ENCODE measurements around the gene SALL4.

Gene SALL4

GRCh38 chr20:51800872-51801121 is 1.5 kb downstream of the SALL4 start:
- CTCF ChIA-PET = interaction anchor here (0.7 to 2.5 kb wide), 10 partner anchors 8 to 281 kb away, joined by 3 to 16 read pairs (median 4); no protein-coding TSS in a partner anchor
- peak; percentile 22 for DNase-seq (ENCODE audit: extremely low spot score)
- POLR2A ChIA-PET = interaction anchor here (1.1 to 1.7 kb wide), 3 partner anchors 100 to 158 kb away, joined by 5 to 6 read pairs (median 6); no protein-coding TSS in a partner anchor
- TF ChIP-seq NFRKB (IDR thresholded peaks at IDR 0.05) (no peak), PKNOX1 (IDR thresholded peaks at IDR 0.05) (no peak), BHLHE40 (IDR thresholded peaks at IDR 0.05; ENCODE audit: borderline replicate concordance) (no peak), SUZ12 (IDR thresholded peaks at IDR 0.05) (no peak), ARNT (IDR thresholded peaks at IDR 0.05) (no peak), SP1 (IDR thresholded peaks at IDR 0.05) (no peak)

- CTCF ChIA-PET = interaction anchor here (0.6 to 2.5 kb wide), 14 partner anchors 9 to 310 kb away, joined by 3 to 16 read pairs (median 3); no protein-coding TSS in a partner anchor
- POLR2A ChIA-PET = interaction anchor here (1.1 to 1.7 kb wide), 3 partner anchors 99 to 159 kb away, joined by 5 to 6 read pairs (median 6); no protein-coding TSS in a partner anchor
- peak; percentile 25; the same call in 1 of the 2 replicates for TF ChIP-seq CTBP1 (IDR thresholded peaks at IDR 0.05; ENCODE audit: borderline replicate concordance)
- TF ChIP-seq BHLHE40 (IDR thresholded peaks at IDR 0.05; ENCODE audit: borderline replicate concordance) = no peak
- peak; percentile 57 for TF ChIP-seq PKNOX1 (IDR thresholded peaks at IDR 0.05)
- peak; percentile 69 for TF ChIP-seq L3MBTL2 (conservative IDR thresholded peaks at IDR 0.05)
- DNase-seq (ENCODE audit: extremely low spot score) = peak; percentile 85
Measured at GRCh38 chr20:51800060-51800871, 2.1 kb downstream of the SALL4 start.

GRCh38 chr20:51799401-51799860 is 2.9 kb downstream of the SALL4 start:
- ChIA-PET POLR2A (interaction anchor here (0.7 to 1.7 kb wide), 4 partner anchors 99 to 186 kb away, joined by 3 to 6 read pairs (median 6); no protein-coding TSS in a partner anchor), CTCF (interaction anchor here (0.6 to 2.5 kb wide), 10 partner anchors 8 to 311 kb away, joined by 3 to 16 read pairs (median 3); no protein-coding TSS in a partner anchor)
- no peak for DNase-seq (ENCODE audit: extremely low spot score)
- TF ChIP-seq FOXA1 (IDR thresholded peaks at IDR 0.05) = no peak
- TF ChIP-seq CTBP1 (IDR thresholded peaks at IDR 0.05; ENCODE audit: borderline replicate concordance) = no peak
- TF ChIP-seq SUZ12 (IDR thresholded peaks at IDR 0.05) = no peak
- TF ChIP-seq HDGF (IDR thresholded peaks at IDR 0.05; ENCODE audit: borderline replicate concordance) = no peak
- TF ChIP-seq TARDBP (IDR thresholded peaks at IDR 0.05) = no peak
- TF ChIP-seq SP1 (IDR thresholded peaks at IDR 0.05) = no peak
- no peak for TF ChIP-seq NFRKB (IDR thresholded peaks at IDR 0.05)
- no peak for TF ChIP-seq LEF1 (IDR thresholded peaks at IDR 0.05; ENCODE audit: borderline replicate concordance)
- TF ChIP-seq FOXK2 (IDR thresholded peaks at IDR 0.05) = no peak
- TF ChIP-seq PKNOX1 (IDR thresholded peaks at IDR 0.05) = no peak
- TF ChIP-seq BHLHE40 (IDR thresholded peaks at IDR 0.05; ENCODE audit: borderline replicate concordance) = no peak
- TF ChIP-seq FOXM1 (IDR thresholded peaks at IDR 0.05; ENCODE audit: borderline replicate concordance) = no peak
- no peak for TF ChIP-seq ARNT (IDR thresholded peaks at IDR 0.05)
- no peak for TF ChIP-seq ZNF384 (IDR thresholded peaks at IDR 0.05)
- TF ChIP-seq ELF4 (IDR thresholded peaks at IDR 0.05) = no peak
- no peak for TF ChIP-seq L3MBTL2 (conservative IDR thresholded peaks at IDR 0.05)

- TF ChIP-seq ZNF384 (IDR thresholded peaks at IDR 0.05) (peak; percentile 46; the same call in 1 of the 2 replicates), NFRKB (IDR thresholded peaks at IDR 0.05) (no peak), CTBP1 (IDR thresholded peaks at IDR 0.05; ENCODE audit: borderline replicate concordance) (peak; percentile 85), ELF4 (IDR thresholded peaks at IDR 0.05) (no peak), ARNT (IDR thresholded peaks at IDR 0.05) (no peak), TARDBP (IDR thresholded peaks at IDR 0.05) (no peak), FOXA1 (IDR thresholded peaks at IDR 0.05) (no peak), PKNOX1 (IDR thresholded peaks at IDR 0.05) (peak; percentile 91), FOXK2 (IDR thresholded peaks at IDR 0.05) (peak; percentile 62; the same call in 1 of the 2 replicates), BHLHE40 (IDR thresholded peaks at IDR 0.05; ENCODE audit: borderline replicate concordance) (no peak), L3MBTL2 (conservative IDR thresholded peaks at IDR 0.05) (no peak), FOXM1 (IDR thresholded peaks at IDR 0.05; ENCODE audit: borderline replicate concordance) (no peak), LEF1 (IDR thresholded peaks at IDR 0.05; ENCODE audit: borderline replicate concordance) (no peak), SUZ12 (IDR thresholded peaks at IDR 0.05) (no peak), SP1 (IDR thresholded peaks at IDR 0.05) (no peak), HDGF (IDR thresholded peaks at IDR 0.05; ENCODE audit: borderline replicate concordance) (no peak)
- ChIA-PET POLR2A (no interaction called here), CTCF (interaction anchor here (1.0 kb wide), 1 partner anchor 97 kb away, joined by 3 read pairs; no protein-coding TSS in a partner anchor)
- peak; percentile 46 for DNase-seq (ENCODE audit: extremely low spot score)
Measured at GRCh38 chr20:51797357-51798025, 4.8 kb downstream of the SALL4 start.

- POLR2A ChIA-PET = no interaction called here
- no peak for TF ChIP-seq NFRKB (IDR thresholded peaks at IDR 0.05)
- TF ChIP-seq HDGF (IDR thresholded peaks at IDR 0.05; ENCODE audit: borderline replicate concordance) = no peak
- no peak for TF ChIP-seq CTBP1 (IDR thresholded peaks at IDR 0.05; ENCODE audit: borderline replicate concordance)
- TF ChIP-seq PKNOX1 (IDR thresholded peaks at IDR 0.05) = no peak
- TF ChIP-seq L3MBTL2 (conservative IDR thresholded peaks at IDR 0.05) = no peak
- TF ChIP-seq TARDBP (IDR thresholded peaks at IDR 0.05) = no peak
- no peak for TF ChIP-seq BHLHE40 (IDR thresholded peaks at IDR 0.05; ENCODE audit: borderline replicate concordance)
- TF ChIP-seq SP1 (IDR thresholded peaks at IDR 0.05) = no peak
- TF ChIP-seq FOXA1 (IDR thresholded peaks at IDR 0.05) = no peak
- no peak for TF ChIP-seq SUZ12 (IDR thresholded peaks at IDR 0.05)
- no peak for TF ChIP-seq FOXK2 (IDR thresholded peaks at IDR 0.05)
- no peak for TF ChIP-seq ELF4 (IDR thresholded peaks at IDR 0.05)
- DNase-seq (ENCODE audit: extremely low spot score) = no peak
- CTCF ChIA-PET = interaction anchor here (1.0 kb wide), 1 partner anchor 95 kb away, joined by 3 read pairs; no protein-coding TSS in a partner anchor
Measured at GRCh38 chr20:51796340-51796739, 6.0 kb downstream of the SALL4 start.

Data from HEK293T (cell line).